Osteoblast (primary cell): Measurements from ENCODE around the gene RFX4. TPM values are rescaled to one million over a fixed set of nuclear protein-coding genes. Genes with fewer than 3 reads are reported as not detected.
A peak's percentile ranks its signal among the peaks of the same experiment; 100 is the strongest.

ENCODE experiments used
- DNase-seq: peaks from one replicate; pipeline ENCODE4 v3.0.0; 2011; ENCODE audit warnings: low spot score, mixed read lengths; ENCODE audit not compliant: insufficient read length; ENCODE audit errors: missing footprints
- H2AFZ ChIP-seq: 2 replicates; pipeline ENCODE4 v1.6.0; 2011; ENCODE audit warnings: mild to moderate bottlenecking, low read length
- H3K27ac ChIP-seq: 2 replicates; pipeline ENCODE4 v1.5.1; 2011; ENCODE audit warnings: mild to moderate bottlenecking, low read depth, low read length, moderate library complexity
- H3K27me3 ChIP-seq: 2 replicates; pipeline ENCODE4 v1.6.0; 2012; ENCODE audit warnings: mild to moderate bottlenecking, control low read depth, inconsistent platforms, low read length, moderate library complexity; ENCODE audit not compliant: insufficient read depth
- H3K36me3 ChIP-seq: 2 replicates; pipeline ENCODE4 v1.5.1; 2011; ENCODE audit warnings: mild to moderate bottlenecking, low read length, control low read depth, moderate library complexity; ENCODE audit not compliant: insufficient read depth
- H3K4me1 ChIP-seq: 2 replicates; pipeline ENCODE4 v1.5.1; 2011; ENCODE audit warnings: mild to moderate bottlenecking, low read length, control low read depth, moderate library complexity; ENCODE audit not compliant: insufficient read depth
- H3K4me2 ChIP-seq: 2 replicates; pipeline ENCODE4 v1.6.0; 2011; ENCODE audit warnings: mild to moderate bottlenecking, low read length; ENCODE audit not compliant: insufficient read depth
- H3K4me3 ChIP-seq: fragments of 200-600 bp; sonication (generic); 3 replicates; pipeline ENCODE4 v1.5.1; 2012; ENCODE audit warnings: mild to moderate bottlenecking, low read length, inconsistent platforms; ENCODE audit not compliant: insufficient read depth
- H3K79me2 ChIP-seq: 2 replicates; pipeline ENCODE4 v1.6.0; 2012; ENCODE audit warnings: mild to moderate bottlenecking, low read length, control low read depth, inconsistent platforms; ENCODE audit not compliant: insufficient read depth
- H3K9me3 ChIP-seq: 2 replicates; pipeline ENCODE4 v1.5.1; 2011; ENCODE audit warnings: low read depth, low read length, control low read depth
- H4K20me1 ChIP-seq: 2 replicates; pipeline ENCODE4 v1.6.0; 2012; ENCODE audit warnings: mild to moderate bottlenecking, low read length, control low read depth; ENCODE audit not compliant: insufficient read depth
- CTCF ChIP-seq: IDR thresholded peaks from 2 replicates; pipeline ENCODE4 v1.5.1; 2011; ENCODE audit warnings: mild to moderate bottlenecking, low read depth, low read length, moderate library complexity; ENCODE audit errors: extremely low read depth
- total RNA-seq: library from RNA; depleted of rRNA; stranded (reverse); fragments of >200 nt; gene quantifications from 2 replicates; pipeline ENCODE4 v1.2.3, GENCODE V29; 2012

The RFX4 gene
- total RNA-seq, 1 donor, result not detected

- Histone ChIP-seq H2AFZ (no peak overlapping the region), H3K27ac (no peak overlapping the region), H3K36me3 (no peaks in the 10 kb centered on the region), H3K4me3 (peak overlapping the region; percentile 43), H3K79me2 (no peaks in the 10 kb centered on the region), H3K9me3 (no peaks in the 10 kb centered on the region), H3K27me3 (peaks cover 81% of the 10 kb centered on the region), H3K4me1 (no peaks in the 10 kb centered on the region), H3K4me2 (peak overlapping the region; percentile 48), H4K20me1 (no peaks in the 10 kb centered on the region)
- peak; percentile 81 for DNase-seq
- no peak for TF ChIP-seq CTCF
These were observed 669 bp downstream of the RFX4 start for GRCh38 chr12:106583242-106584103.

- Histone ChIP-seq H3K4me1 (no peaks in the 10 kb centered on the region), H3K4me2 (no peak overlapping the region), H3K9me3 (no peaks in the 10 kb centered on the region), H4K20me1 (no peaks in the 10 kb centered on the region), H3K79me2 (no peaks in the 10 kb centered on the region), H2AFZ (no peak overlapping the region), H3K4me3 (no peak overlapping the region), H3K36me3 (no peaks in the 10 kb centered on the region), H3K27ac (no peak overlapping the region), H3K27me3 (peaks cover 90% of the 10 kb centered on the region)
- peak; percentile 83 for DNase-seq
- no peak for TF ChIP-seq CTCF
These were observed 1.6 kb downstream of the RFX4 start for GRCh38 chr12:106584104-106585064.

- Histone ChIP-seq H3K27me3 (peaks cover 84% of the 10 kb centered on the region), H3K27ac (no peak overlapping the region), H3K79me2 (no peaks in the 10 kb centered on the region), H3K4me1 (no peaks in the 10 kb centered on the region), H3K36me3 (no peaks in the 10 kb centered on the region), H3K9me3 (no peaks in the 10 kb centered on the region), H3K4me2 (no peak overlapping the region), H4K20me1 (no peaks in the 10 kb centered on the region), H2AFZ (no peak overlapping the region), H3K4me3 (no peak overlapping the region)
- no peak for TF ChIP-seq CTCF
- DNase-seq, result peak; percentile 27
These were observed 2.3 kb downstream of the RFX4 start for GRCh38 chr12:106585105-106585520.
